ENCODE measurements around the gene TACO1. TPM values are rescaled to one million over a fixed set of nuclear protein-coding genes. Genes with fewer than 3 reads are reported as not detected.

The TACO1 gene
- total and polyA plus RNA-seq, 2 of the 8 experiments (the other 6 are each of a cell fraction or from before 2014, with no cell fraction given) = 19.1 to 23.6 TPM

- Histone ChIP-seq H3K79me1 (ENCODE audit: low read depth, low read length) (no peaks in the 10 kb centered on the region; the same call in 1 of the 2 replicates), H3K9ac (replicated peaks in 1 of 4; ENCODE audit: extremely low read depth in 1 of 4, low read depth in 3 of 4, low read length in 3 of 4) (peak overlapping the region; percentile 73 to 93 (median 82); a peak in 6 of 7 replicates), H2BK20ac (ENCODE audit: low read length) (no peak overlapping the region), H3K27me3 (replicated peaks in 1 of 4; ENCODE audit: control insufficient read depth in 3 of 4, extremely low read depth in 1 of 4, insufficient read depth in 3 of 4, low read length in 3 of 4) (no peaks in the 10 kb centered on the region), H4K5ac (ENCODE audit: insufficient read length, low read depth, low read length) (no peak overlapping the region), H3K79me2 (ENCODE audit: control insufficient read depth in 1 of 2, insufficient read depth in 2 of 2, low read length in 2 of 2) (no peaks in the 10 kb centered on the region), H3K27ac (ENCODE audit: low read depth, low read length) (no peak overlapping the region), H2BK12ac (ENCODE audit: low read depth, low read length) (no peak overlapping the region), H4K8ac (ENCODE audit: extremely low read depth, insufficient read depth, low read length) (peak overlapping the region; percentile 93; the same call in 1 of the 2 replicates), H3K4ac (replicated peaks; ENCODE audit: insufficient read length, low read depth, low read length) (no peak overlapping the region), H4K20me1 (replicated peaks in 1 of 2; ENCODE audit: control insufficient read depth in 1 of 2, insufficient read depth in 2 of 2, low read length in 2 of 2) (no peaks in the 10 kb centered on the region), H3K23me2 (ENCODE audit: low read depth, low read length) (peaks cover 5% of the 10 kb centered on the region), H4K91ac (replicated peaks; ENCODE audit: insufficient read length, low read length) (no peak overlapping the region), H3K9me3 (ENCODE audit: insufficient read depth in 2 of 2, low read depth in 1 of 2, low read length in 1 of 2) (no peaks in the 10 kb centered on the region), H3K18ac (ENCODE audit: extremely low read depth, low read length) (no peak overlapping the region), H2BK5ac (ENCODE audit: low read depth, low read length) (no peak overlapping the region; the same call in 1 of the 2 replicates), H3K4me1 (replicated peaks in 1 of 4; ENCODE audit: control insufficient read depth in 3 of 4, insufficient read depth in 4 of 4, low read length in 3 of 4) (peaks cover 0 to 3% (median 3%) of the 10 kb centered on the region in 4 experiments; a peak in 4 of 7 replicates), H3K14ac (ENCODE audit: insufficient read length) (no peak overlapping the region), H3K4me2 (ENCODE audit: insufficient read depth in 1 of 2, low read depth in 2 of 2, low read length in 2 of 2) (peak overlapping the region; percentile 77 to 96), H2AFZ (ENCODE audit: low read length) (0 out of 2 replicates have a peak overlapping the region, but pooled peaks have one; percentile 20), H3K4me3 (ENCODE audit: extremely low read depth in 1 of 4, insufficient read depth in 2 of 4, low read depth in 3 of 4, low read length in 4 of 4) (peak overlapping the region; percentile 74 to 85 (median 78)), H3K36me3 (ENCODE audit: control insufficient read depth in 2 of 4, insufficient read depth in 4 of 4, low read length in 3 of 4) (peaks cover 8 to 21% (median 17%) of the 10 kb centered on the region in 4 experiments; a peak in 7 of 8 replicates), H2BK120ac (replicated peaks; ENCODE audit: low read depth, low read length) (no peak overlapping the region), H2BK15ac (ENCODE audit: low read length) (no peak overlapping the region), H2AK5ac (ENCODE audit: low read depth, low read length) (no peak overlapping the region), H3K56ac (replicated peaks; ENCODE audit: insufficient read length, low read depth, low read length) (no peak overlapping the region), H3K23ac (ENCODE audit: insufficient read length) (no peak overlapping the region)
- POLR2A ChIA-PET (ENCODE audit: partially characterized antibody) = interaction anchor here (0.6 to 2.8 kb wide), 6 partner anchors 10 to 174 kb away, joined by 3 to 18 read pairs (median 4); partner anchors contain the start of gene DCAF7
- CTCF ChIA-PET (ENCODE audit: partially characterized antibody) = interaction anchor here (0.9 to 5.0 kb wide), 7 partner anchors 10 to 178 kb away, joined by 3 to 42 read pairs (median 3); no protein-coding TSS in a partner anchor
- TF ChIP-seq HDAC6 (IDR thresholded peaks at IDR 0.05; ENCODE audit: low read depth, low read length) = no peak
- no peak for TF ChIP-seq FOSL1 (IDR thresholded peaks at IDR 0.05; ENCODE audit: insufficient read depth, low read depth, low read length)
- FAIRE-seq (no peak), DNase-seq (ENCODE audit: low read depth in 1 of 2, low spot score in 2 of 2) (no peak)
- WGBS, 2 experiments (ENCODE audit: extremely low coverage in 1 of 2, insufficient coverage in 1 of 2, insufficient read length in 1 of 2, insufficient replicate concordance in 2 of 2, low coverage in 1 of 2, low lambda C conversion rate in 2 of 2, missing lambda C conversion rate in 1 of 2) = 61% methylated on average over 8 of the region's 9 CpGs; no CpG with 5 or more reads in 1 of the 2 experiments
These were observed 1.0 kb downstream of the TACO1 start for GRCh38 chr17:63601439-63602371.
